ENCODE measurements around the gene KCNQ1. TPM values are rescaled to one million over a fixed set of nuclear protein-coding genes. Genes with fewer than 3 reads are reported as not detected.

KCNQ1 gene, protein sequence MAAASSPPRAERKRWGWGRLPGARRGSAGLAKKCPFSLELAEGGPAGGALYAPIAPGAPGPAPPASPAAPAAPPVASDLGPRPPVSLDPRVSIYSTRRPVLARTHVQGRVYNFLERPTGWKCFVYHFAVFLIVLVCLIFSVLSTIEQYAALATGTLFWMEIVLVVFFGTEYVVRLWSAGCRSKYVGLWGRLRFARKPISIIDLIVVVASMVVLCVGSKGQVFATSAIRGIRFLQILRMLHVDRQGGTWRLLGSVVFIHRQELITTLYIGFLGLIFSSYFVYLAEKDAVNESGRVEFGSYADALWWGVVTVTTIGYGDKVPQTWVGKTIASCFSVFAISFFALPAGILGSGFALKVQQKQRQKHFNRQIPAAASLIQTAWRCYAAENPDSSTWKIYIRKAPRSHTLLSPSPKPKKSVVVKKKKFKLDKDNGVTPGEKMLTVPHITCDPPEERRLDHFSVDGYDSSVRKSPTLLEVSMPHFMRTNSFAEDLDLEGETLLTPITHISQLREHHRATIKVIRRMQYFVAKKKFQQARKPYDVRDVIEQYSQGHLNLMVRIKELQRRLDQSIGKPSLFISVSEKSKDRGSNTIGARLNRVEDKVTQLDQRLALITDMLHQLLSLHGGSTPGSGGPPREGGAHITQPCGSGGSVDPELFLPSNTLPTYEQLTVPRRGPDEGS
- 0.86 and 0.91 TPM in 2 replicates for total RNA-seq
- long read RNA-seq, partial matches to known transcripts = 0 of 2 reads
- long read RNA-seq, other reads (novel, unspliced or antisense) = 2 of 2 reads

DNA sequence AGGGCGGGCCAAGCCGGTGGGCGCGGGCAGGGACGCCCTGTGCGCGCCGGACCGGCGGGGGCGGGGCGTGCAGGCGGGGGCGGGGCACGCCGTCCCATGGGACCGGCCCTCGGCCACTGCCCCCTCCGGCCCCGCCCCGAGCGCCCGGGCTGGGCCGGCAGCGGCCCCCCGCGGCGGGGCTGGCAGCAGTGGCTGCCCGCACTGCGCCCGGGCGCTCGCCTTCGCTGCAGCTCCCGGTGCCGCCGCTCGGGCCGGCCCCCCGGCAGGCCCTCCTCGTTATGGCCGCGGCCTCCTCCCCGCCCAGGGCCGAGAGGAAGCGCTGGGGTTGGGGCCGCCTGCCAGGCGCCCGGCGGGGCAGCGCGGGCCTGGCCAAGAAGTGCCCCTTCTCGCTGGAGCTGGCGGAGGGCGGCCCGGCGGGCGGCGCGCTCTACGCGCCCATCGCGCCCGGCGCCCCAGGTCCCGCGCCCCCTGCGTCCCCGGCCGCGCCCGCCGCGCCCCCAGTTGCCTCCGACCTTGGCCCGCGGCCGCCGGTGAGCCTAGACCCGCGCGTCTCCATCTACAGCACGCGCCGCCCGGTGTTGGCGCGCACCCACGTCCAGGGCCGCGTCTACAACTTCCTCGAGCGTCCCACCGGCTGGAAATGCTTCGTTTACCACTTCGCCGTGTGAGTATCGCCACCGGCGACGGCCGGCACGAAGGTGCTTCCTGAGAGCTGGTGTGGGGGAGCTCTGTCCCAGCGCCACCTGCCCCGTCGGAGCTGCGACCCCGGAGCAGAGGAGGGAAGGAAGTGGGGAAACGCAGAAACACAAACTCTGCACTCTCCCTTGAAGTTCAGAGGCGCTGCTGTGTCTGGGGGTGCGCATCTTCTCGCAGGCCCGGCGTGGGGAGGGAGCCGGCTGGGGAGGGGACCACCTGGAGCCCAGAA, at the start of gene KCNQ1:
Gene KCNQ1, plus strand, starts transcription at position 188 of the 925 bp plus-strand sequence. Its CDS starts 91 bp downstream, at position 279.
- Mint-ChIP-seq H3K9me3 (no peaks in the 10 kb centered on the region), H3K4me1 (no peaks in the 10 kb centered on the region), H3K27ac (ENCODE audit: unreplicated experiment) (no peak within 1 kb of the TSS), H3K36me3 (ENCODE audit: low read depth) (no peaks in the 10 kb centered on the region), H3K4me3 (no peak within 1 kb of the TSS), H3K27me3 (ENCODE audit: low read depth) (peaks cover 71% of the 10 kb centered on the region)
- peak; percentile 3 for TF ChIP-seq CTCF (conservative IDR thresholded peaks at IDR 0.05)
- no peak for DNase-seq (ENCODE audit: low read depth, low spot score)

DNA sequence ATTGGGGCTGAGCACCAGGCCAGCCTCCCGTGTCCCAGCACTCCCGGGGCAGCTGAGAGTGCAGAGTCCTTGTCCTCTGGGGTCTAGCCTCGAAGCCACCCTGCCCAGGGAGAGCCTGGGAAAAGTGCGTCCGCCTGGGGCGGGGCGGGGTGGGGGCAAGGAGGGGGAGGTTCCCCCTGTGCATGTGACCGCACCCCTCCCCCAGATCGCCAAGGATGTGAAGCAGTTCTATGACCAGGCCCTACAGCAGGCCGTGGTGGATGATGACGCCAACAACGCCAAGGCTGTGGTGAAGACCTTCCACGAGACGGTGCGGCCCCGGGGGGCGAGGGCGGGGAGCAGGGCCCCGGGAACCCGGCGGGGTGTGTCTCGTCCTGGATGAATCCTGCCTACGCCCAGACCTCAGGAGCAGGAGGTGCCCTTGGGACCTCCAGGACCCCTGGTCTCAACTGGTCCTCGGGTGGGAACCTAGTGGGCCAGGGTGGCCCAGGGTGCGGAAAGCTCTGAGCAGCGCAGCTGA, 49.5 kb upstream of the KCNQ1 start:
- no peaks in the 10 kb centered on the region for H3K9me3 Mint-ChIP-seq
- H3K4me1 Mint-ChIP-seq = peaks cover 2% of the 10 kb centered on the region
- H3K27ac Mint-ChIP-seq (ENCODE audit: unreplicated experiment) = no peak overlapping the region
- H3K27me3 Mint-ChIP-seq (ENCODE audit: low read depth) = peaks cover 2% of the 10 kb centered on the region
- no peaks in the 10 kb centered on the region for H3K36me3 Mint-ChIP-seq (ENCODE audit: low read depth)
- no peak for DNase-seq (ENCODE audit: low read depth, low spot score)
- TF ChIP-seq CTCF (conservative IDR thresholded peaks at IDR 0.05) = no peak
- H3K4me3 Mint-ChIP-seq = no peak overlapping the region

GRCh38 chr11:2395856-2396255, 49.0 kb upstream of the KCNQ1 start:
- no peak overlapping the region for H3K27ac Mint-ChIP-seq (ENCODE audit: unreplicated experiment)
- H3K4me1 Mint-ChIP-seq = peaks cover 5% of the 10 kb centered on the region
- H3K27me3 Mint-ChIP-seq (ENCODE audit: low read depth) = peaks cover 5% of the 10 kb centered on the region
- no peak for TF ChIP-seq CTCF (conservative IDR thresholded peaks at IDR 0.05)
- no peaks in the 10 kb centered on the region for H3K36me3 Mint-ChIP-seq (ENCODE audit: low read depth)
- DNase-seq (ENCODE audit: low read depth, low spot score) = no peak
- H3K4me3 Mint-ChIP-seq = no peak overlapping the region
- H3K9me3 Mint-ChIP-seq = no peaks in the 10 kb centered on the region

GRCh38 chr11:2396471-2396870, 48.3 kb upstream of the KCNQ1 start:
- no peaks in the 10 kb centered on the region for H3K9me3 Mint-ChIP-seq
- peaks cover 8% of the 10 kb centered on the region for H3K4me1 Mint-ChIP-seq
- H3K27me3 Mint-ChIP-seq (ENCODE audit: low read depth) = peaks cover 5% of the 10 kb centered on the region
- DNase-seq (ENCODE audit: low read depth, low spot score) = no peak
- no peak for TF ChIP-seq CTCF (conservative IDR thresholded peaks at IDR 0.05)
- no peak overlapping the region for H3K27ac Mint-ChIP-seq (ENCODE audit: unreplicated experiment)
- no peak overlapping the region for H3K4me3 Mint-ChIP-seq
- H3K36me3 Mint-ChIP-seq (ENCODE audit: low read depth) = no peaks in the 10 kb centered on the region

GRCh38 chr11:2397005-2397404, 47.8 kb upstream of the KCNQ1 start:
- H3K36me3 Mint-ChIP-seq (ENCODE audit: low read depth) = no peaks in the 10 kb centered on the region
- no peaks in the 10 kb centered on the region for H3K9me3 Mint-ChIP-seq
- no peak overlapping the region for H3K27ac Mint-ChIP-seq (ENCODE audit: unreplicated experiment)
- H3K4me1 Mint-ChIP-seq = peaks cover 11% of the 10 kb centered on the region
- DNase-seq (ENCODE audit: low read depth, low spot score) = no peak
- peaks cover 5% of the 10 kb centered on the region for H3K27me3 Mint-ChIP-seq (ENCODE audit: low read depth)
- TF ChIP-seq CTCF (conservative IDR thresholded peaks at IDR 0.05) = no peak
- no peak overlapping the region for H3K4me3 Mint-ChIP-seq
